Fibroblast of the aortic adventitia (primary cell): ENCODE results near the gene ECI1. TPM values are rescaled to one million over a fixed set of nuclear protein-coding genes. Genes with fewer than 3 reads are reported as not detected.
"Not testable (repeated sequence)": the region's sequence is repeated elsewhere in the genome, so short reads cannot be mapped to it uniquely, and the experiment has no call there.

Experiments
- DNase-seq: peaks from one replicate; pipeline ENCODE4 v3.0.0-alpha.2; 2010; ENCODE audit warnings: low read depth
- H3K4me3 ChIP-seq: 2 replicates; pipeline ENCODE4 v1.5.1; 2011; ENCODE audit warnings: low read depth, mild to moderate bottlenecking, control low read depth, low read length, moderate library complexity
- total RNA-seq: library from RNA; depleted of rRNA; stranded (reverse); fragments of >200 nt; gene quantifications from 2 replicates; pipeline ENCODE4 v1.2.3, GENCODE V29; 2012; ENCODE audit warnings: low replicate concordance
- TF ChIP-seq, protein P1 (sequence below): IDR thresholded peaks from 2 replicates; pipeline ENCODE4 v1.5.1; 2011; ENCODE audit warnings: mild to moderate bottlenecking, low read length, control low read depth, inconsistent platforms; ENCODE audit not compliant: insufficient read depth

The ECI1 gene
- total RNA-seq, 1 donor: 34.9 TPM

GRCh38 chr16:2243031-2243528, 8.3 kb downstream of the ECI1 start:
- H3K4me3 ChIP-seq: no peak overlapping the region
- DNase-seq: no peak
- TF ChIP-seq, protein P1, sequence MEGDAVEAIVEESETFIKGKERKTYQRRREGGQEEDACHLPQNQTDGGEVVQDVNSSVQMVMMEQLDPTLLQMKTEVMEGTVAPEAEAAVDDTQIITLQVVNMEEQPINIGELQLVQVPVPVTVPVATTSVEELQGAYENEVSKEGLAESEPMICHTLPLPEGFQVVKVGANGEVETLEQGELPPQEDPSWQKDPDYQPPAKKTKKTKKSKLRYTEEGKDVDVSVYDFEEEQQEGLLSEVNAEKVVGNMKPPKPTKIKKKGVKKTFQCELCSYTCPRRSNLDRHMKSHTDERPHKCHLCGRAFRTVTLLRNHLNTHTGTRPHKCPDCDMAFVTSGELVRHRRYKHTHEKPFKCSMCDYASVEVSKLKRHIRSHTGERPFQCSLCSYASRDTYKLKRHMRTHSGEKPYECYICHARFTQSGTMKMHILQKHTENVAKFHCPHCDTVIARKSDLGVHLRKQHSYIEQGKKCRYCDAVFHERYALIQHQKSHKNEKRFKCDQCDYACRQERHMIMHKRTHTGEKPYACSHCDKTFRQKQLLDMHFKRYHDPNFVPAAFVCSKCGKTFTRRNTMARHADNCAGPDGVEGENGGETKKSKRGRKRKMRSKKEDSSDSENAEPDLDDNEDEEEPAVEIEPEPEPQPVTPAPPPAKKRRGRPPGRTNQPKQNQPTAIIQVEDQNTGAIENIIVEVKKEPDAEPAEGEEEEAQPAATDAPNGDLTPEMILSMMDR: no peak

- H3K4me3 ChIP-seq: no peak overlapping the region
- TF ChIP-seq, protein P1: no peak
- no peak for DNase-seq
Measured at GRCh38 chr16:2242598-2242997, 8.8 kb downstream of the ECI1 start.

- not testable (repeated sequence) for H3K4me3 ChIP-seq, DNase-seq
Measured at GRCh38 chr16:2240331-2240730, 11.1 kb downstream of the ECI1 start.

DNA sequence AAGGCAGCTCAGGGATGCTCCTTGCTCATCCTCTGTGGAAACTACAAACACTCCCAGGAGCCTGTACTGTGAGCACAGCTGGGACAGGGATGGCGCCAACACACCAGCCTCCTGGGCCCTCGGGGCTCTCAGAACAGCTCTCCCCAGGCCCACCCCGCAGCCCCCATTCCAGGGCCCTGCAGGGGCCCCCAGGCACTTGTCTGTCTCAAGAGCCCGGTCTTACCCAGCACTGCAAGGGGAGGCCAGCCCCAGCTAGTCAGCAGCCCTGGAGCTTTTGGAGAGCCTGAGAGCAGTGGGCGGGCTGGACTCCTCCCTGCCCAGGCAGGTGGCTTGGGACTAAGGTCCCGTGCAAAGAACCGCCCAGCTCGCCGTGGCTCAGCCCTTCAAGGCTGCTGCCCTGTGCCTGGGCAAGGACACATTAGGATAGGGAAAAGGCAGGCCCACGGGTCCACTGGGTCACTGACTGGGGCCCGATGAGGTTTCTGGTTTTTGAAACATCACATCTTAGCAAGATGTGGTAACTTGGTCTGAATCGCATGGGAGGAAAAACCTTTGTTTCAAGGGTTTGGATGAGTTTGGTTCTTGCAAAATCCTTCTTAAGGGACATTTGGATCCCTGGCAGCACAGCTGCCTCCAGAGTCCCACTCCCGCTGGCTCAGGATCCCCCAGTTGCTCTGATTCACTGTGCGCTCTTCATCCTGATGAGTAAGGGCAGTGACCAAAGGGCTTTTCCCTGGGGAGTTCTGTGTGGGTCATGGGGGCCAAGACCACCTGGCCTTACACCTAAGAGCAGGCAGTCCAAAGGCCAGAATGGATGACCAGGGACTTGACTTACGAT, 12.3 kb downstream of the ECI1 start:
- TF ChIP-seq, protein P1: no peak
- H3K4me3 ChIP-seq: no peak overlapping the region
- DNase-seq: peak; percentile 10

DNA sequence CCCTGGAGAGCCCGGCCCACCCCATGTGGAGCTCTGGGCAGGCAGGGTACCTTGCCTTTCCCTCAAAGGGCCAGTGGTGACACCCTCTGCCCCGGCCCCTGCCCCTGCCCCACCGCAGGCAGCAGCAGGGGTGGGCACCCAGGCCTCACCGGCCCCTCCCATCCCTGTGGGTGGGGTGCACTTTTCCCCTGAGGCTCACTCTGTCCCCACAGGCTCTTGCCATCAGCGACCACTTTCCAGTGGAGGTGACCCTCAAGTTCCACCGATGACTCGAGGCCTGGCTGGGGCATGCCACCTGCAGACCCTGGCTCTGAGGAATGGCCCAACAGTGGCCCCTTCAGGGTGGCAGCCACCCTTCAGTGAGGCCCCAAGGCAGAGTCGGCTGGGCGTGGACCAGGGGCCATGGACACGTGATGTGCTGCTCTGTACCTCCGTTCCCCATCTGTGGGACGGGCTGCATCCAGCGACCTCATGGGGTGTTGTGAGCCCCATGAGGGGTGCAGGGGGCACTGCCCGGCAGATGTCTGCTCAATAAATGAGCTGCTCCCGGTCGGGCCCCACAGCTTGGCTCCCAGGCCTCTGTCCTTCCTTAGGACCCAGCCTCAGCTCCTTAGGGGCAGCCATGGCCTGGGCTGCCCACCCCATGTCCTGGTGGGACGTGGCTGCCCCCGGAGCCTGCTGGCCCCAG, 13.1 kb downstream of the ECI1 start:
- no peak for DNase-seq
- H3K4me3 ChIP-seq: no peak overlapping the region
- TF ChIP-seq, protein P1: no peak

GRCh38 chr16:2237493-2238149, 13.8 kb downstream of the ECI1 start:
- TF ChIP-seq, protein P1: no peak
- no peak for DNase-seq
- no peak overlapping the region for H3K4me3 ChIP-seq

DNA sequence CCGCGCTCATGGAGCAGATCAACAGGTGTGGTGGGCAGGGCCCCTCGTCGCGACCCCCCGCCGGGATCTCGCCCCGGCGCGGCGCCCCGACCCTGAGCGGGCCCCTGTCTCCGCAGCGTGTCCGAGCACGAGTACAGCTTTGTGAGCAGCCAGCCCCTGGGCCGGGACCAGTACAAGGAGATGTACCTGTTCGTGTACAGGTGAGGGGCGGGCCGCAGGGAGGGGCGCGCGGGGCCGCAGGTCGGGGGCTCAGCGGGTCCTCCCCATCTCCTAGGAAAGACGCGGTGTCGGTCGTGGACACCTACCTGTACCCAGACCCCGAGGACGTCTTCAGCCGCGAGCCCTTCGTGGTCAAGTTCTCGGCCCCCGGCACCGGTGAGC, 14.3 kb downstream of the ECI1 start:
- TF ChIP-seq, protein P1: no peak
- peak overlapping the region; percentile 44 for H3K4me3 ChIP-seq
- no peak for DNase-seq
